Activated CD4-positive, alpha-beta T cell treated with anti-CD3 and anti-CD28 coated beads for 1 hour (primary cell): ENCODE data around the gene SYF2.
"Not testable (repeated sequence)": the region's sequence is repeated elsewhere in the genome, so short reads cannot be mapped to it uniquely, and the experiment has no call there.

Source experiments
- DNase-seq: peaks from one replicate; pipeline ENCODE4 v3.0.0-alpha.2; 2020

The SYF2 gene

GRCh38 chr1:25232027-25232865 lies at the start of gene SYF2:
Gene SYF2, minus strand, starts transcription at chr1:25232502. Its CDS starts 35 bp downstream, at chr1:25232467.
- DNase-seq = peak; percentile 76

- DNase-seq = not testable (repeated sequence)
Measured at GRCh38 chr1:25279693-25280111, 47.4 kb upstream of the SYF2 start.

GRCh38 chr1:25278790-25279189 lies 46.5 kb upstream of the SYF2 start:
- not testable (repeated sequence) for DNase-seq

DNA sequence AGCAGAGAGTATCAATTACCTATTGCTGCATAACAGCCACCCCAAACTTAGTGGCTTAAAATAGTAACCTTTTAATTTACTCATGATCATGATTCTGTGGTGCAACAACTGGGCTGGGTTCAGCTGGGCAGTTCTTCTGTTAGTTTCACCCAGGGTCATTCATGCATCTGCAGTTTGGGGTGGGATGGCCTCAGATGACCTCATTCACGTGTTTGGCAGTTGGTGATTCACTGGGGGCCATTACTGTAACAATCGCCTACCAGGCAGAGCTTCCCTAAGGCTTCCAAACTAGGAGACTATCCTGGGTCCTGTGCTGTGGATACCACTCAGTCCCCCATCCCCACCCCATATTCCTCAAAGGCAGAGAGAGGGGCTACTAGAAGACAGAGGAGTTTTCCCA lies 46.1 kb upstream of the SYF2 start:
- DNase-seq = not testable (repeated sequence)

- not testable (repeated sequence) for DNase-seq
Measured at GRCh38 chr1:25277295-25277694, 45.0 kb upstream of the SYF2 start.

DNA sequence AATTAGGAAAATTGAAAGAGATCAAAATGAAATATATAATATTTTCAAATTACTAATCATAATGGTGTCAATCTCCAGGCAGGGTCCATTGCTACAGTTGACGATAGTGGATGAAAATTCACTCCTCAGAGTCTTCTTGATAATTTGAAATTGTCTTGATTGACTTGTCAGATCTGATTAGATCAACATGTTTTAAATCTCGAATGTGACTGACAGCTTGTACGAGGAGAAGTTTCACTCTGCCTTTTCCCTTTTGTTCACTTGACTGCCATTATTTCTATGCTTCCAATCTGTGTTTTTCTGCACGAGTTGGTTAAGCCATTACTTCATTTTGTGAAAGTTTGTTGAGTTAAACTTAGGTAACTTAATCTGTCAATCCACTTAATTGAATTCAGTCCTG lies 43.3 kb upstream of the SYF2 start:
- not testable (repeated sequence) for DNase-seq

GRCh38 chr1:25272238-25272637 lies 39.9 kb upstream of the SYF2 start, which contains the start of gene RHD:
Gene RHD, plus strand, starts transcription at chr1:25272509. Its CDS starts 39 bp downstream, at chr1:25272548.
- not testable (repeated sequence) for DNase-seq

GRCh38 chr1:25268143-25268760 lies 36.0 kb upstream of the SYF2 start:
- not testable (repeated sequence) for DNase-seq

DNA sequence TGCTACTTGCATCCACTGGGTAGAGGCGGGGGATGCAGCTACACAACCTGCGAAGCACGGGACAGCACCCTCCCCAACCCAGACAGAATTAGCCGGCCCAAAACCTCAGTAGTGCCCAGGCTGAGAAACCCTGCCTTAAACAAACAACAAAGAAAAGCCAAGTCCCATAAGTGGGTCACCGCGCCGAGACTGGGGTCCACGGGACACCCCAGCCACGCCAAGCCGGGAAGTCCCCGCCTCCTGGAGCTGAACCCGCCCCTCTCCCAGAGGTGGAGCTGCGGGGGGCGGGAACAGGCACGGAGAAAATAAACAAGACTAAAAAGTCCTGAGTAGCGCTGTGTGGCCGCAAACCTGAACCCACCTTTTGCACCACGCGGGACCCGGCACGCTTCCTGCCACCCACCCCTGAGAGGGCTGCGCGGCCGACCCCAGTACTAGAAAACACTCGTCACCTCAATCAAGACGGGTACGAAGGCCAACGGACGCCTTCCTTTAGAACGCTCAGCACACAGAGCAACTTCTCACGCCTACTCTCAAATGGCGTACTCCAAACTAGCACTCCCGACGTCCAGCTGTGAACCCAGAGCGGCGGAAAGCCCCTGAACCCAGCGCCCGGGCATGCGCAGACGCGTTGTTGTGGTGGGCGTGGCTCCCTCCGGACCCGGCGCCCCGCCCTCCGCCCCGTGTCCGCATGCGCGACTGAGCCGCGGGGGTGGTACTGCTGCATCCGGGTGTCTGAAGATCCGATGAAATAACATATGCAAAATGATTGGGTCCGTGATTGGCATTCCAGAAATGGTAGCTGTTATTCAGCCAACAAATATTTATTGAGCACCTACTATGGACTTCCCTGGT lies 35.2 kb upstream of the SYF2 start:
- DNase-seq = peak; percentile 90

- not testable (repeated sequence) for DNase-seq
Measured at GRCh38 chr1:25266554-25267287, 34.4 kb upstream of the SYF2 start.

DNA sequence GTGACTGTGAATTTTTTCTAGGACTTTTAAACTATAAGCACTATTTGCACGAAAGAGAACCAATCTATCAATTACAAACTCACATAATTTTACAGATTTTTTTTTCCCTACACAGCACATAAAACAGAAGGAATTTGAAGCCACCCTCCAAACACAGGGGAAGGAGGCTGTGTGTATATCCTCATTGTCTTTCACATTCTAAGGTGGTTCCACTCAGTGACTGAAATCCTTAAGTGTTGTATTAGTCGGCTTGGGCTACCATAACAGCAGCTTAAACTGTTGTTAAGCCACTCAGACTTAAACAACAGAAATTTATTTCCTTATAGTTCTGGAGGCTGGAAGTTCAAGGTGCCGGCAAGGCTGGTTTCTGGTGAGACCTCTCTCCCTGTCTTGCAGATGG lies 28.0 kb upstream of the SYF2 start:
- not testable (repeated sequence) for DNase-seq

GRCh38 chr1:25259813-25260212 lies 27.5 kb upstream of the SYF2 start:
- not testable (repeated sequence) for DNase-seq

DNA sequence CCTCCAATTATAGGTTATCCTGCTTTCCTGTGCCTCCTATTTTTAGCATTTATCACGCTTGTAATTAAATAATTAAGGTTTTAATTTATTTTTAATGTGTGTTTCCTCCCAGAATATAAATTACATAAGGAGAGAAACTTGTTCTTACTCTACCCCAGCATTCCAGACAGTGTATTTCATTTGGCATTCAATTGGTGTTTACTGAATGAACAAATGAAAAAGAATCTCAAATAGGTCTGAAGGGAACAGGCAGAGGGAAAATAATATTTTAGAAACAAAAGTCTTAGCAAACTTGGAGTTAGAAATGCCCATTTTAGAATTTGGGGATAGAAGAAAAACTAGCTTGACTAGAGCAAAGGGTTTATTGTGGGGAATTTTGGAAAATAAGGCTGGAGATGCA lies 24.9 kb upstream of the SYF2 start:
- no peak for DNase-seq

- DNase-seq = no peak
Measured at GRCh38 chr1:25256578-25256965, 24.3 kb upstream of the SYF2 start.

DNA sequence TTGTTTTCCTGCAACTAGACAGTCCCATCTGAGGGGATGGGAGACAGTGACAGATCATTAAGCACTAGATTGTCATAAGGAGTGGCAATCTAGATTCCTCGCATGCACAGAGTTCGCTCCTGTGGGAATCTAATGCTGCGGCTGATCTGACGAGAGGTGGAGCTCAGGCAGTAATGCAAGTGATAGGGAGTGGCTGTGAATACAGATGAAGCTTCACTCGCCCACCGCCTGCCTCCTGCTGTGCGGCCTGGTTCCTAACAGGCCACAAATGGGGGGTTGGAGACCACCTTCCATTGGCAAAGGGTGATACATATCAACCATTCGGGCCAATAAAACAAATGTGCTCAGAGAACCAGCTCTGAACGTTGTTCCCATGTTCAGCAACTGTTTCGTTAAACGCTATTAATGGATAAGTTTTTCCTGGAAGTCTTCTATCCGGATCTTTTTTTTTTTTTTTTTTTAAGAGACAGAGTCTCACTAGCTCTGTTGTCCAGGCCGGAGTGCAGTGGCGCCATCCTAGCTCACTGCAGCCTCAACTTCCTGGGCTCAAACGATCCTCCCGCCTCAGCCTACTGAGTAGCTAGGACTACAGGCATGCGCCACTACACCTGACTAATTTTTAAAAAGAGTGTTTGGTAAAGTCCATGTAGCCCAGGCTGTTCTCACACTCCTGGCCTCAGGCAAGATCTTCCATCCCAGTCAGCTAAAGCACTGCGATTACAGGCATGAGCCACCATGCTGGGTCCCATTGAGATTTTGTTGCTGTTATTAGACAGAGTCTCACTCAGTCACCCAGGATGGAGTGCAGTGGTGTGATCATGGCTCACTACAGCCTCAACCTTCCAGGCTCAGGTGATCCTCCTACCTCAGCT lies 23.6 kb upstream of the SYF2 start:
- DNase-seq = no peak

GRCh38 chr1:25253911-25254310 lies 21.6 kb upstream of the SYF2 start:
- no peak for DNase-seq

DNA sequence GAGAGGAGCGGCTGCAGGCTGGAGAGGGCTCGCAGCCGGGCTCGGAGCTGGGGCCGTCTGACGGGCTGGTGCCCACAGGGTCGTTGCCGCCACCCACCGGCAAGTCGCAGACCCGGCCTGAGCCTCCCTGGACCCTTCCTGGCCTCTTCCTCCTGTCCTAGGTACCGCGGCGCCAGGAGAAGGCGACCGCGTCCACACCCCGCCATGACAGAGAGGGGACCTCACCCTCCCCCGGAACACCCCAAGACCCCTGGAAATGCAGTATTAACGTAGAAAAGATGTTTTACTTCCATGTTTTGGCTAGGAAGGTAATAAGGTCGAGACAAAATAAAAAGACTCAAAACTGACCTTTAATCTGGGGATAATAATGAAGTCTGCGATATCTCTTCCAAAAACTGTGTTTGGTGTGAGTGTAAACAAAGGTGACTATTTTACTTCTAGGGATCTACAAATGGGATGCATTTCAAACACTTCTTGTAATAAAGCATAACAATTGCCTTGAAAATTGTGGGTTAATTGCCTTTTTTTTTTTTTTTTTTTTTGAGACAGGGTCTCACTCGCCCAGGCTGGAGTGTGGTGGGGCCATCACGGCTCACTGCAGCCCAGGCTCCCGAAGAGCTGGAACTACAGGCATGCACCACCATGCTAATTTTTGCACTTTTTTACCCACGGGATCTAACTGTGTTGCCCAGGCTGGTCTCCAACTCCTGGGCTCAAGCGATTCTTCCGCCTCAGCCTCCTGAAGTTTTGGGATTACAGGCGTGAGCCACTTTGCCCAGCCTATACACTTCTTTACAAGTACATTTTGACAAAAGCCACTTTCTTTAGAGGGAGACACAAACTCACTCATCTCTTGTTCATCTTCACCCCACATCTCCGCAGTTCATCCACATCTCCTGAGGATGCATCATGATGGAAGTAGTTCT lies 15.8 kb upstream of the SYF2 start:
- no peak for DNase-seq

- peak; percentile 100 for DNase-seq
Measured at GRCh38 chr1:25247024-25247828, 14.9 kb upstream of the SYF2 start, which contains the start of gene RSRP1. Gene RSRP1, minus strand, starts transcription at chr1:25247454. Its CDS starts 491 bp downstream, at chr1:25246963.

DNA sequence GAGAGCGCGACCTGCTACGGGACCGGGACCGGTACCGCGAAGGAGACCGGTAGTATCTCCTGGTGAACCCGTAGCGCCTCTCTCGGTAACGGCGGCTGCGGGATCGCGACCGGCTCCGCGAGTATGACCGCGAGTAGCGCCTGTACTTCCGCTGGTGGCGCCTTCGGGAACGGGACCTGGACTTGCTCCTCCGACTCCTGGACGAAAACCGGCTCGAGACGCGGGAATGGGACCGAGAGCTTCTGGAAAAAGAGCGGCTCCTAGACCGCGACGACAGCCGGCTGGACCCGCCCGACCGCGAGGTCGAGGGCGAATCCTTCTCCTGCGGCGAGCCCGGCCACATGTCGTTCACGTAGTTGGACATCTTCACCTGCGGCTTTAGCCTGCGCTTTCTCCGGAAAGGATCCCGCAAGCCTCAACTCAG lies 14.3 kb upstream of the SYF2 start:
- DNase-seq = no peak
